HG02943 (cell line): ENCODE data around the gene MCM7.

Experiments used
- ATAC-seq: cut with Tn5 transposase; IDR thresholded peaks from one replicate; pipeline ENCODE4 v1.9.1; 2021; ENCODE audit warnings: mild to moderate bottlenecking, low read depth, moderate library complexity; ENCODE audit not compliant: unreplicated experiment

The MCM7 gene

DNA sequence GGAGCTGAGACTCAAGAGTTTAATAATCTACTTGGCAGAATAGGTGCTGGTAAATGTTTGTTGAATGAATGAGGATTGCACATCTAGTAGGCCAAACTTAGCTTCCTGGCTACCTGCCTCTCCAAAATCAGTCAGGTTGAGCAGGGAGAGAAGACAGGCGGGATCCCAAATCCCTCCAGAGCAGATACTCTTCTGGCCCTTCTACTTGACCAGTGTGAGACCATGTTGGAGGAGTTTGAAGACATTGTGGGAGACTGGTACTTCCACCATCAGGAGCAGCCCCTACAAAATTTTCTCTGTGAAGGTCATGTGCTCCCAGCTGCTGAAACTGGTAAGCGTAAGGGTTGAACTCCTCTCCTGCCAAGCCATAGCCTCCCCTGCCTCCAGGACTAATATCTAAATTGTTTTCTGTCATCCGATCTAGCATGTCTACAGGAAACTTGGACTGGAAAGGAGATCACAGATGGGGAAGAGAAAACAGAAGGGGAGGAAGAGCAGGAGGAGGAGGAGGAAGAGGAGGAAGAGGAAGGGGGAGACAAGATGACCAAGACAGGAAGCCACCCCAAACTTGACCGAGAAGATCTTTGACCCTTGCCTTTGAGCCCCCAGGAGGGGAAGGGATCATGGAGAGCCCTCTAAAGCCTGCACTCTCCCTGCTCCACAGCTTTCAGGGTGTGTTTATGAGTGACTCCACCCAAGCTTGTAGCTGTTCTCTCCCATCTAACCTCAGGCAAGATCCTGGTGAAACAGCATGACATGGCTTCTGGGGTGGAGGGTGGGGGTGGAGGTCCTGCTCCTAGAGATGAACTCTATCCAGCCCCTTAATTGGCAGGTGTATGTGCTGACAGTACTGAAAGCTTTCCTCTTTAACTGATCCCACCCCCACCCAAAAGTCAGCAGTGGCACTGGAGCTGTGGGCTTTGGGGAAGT, 23.4 kb upstream of the MCM7 start:
- ATAC-seq: no peak

- ATAC-seq: no peak
Observed at GRCh38 chr7:100122568-100122967, 21.4 kb upstream of the MCM7 start.

DNA sequence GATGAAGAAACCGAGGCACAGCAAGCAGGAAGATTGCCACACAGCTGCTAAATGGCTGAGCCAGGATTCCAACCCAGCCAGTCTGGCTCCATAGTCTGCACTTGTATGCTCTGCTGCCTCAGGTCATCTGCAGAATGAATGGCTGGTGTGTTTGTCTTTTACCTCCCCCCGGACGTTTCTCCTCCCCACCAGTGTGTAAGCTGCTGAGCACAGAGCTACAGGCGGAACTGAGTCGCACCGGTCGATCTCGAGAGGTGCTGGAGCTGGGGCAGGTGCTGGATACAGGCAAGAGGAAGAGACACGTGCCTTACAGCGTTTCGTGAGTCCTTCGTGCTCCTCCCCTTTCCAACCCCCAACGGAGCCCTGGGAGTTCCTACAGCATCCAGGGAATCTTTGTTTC, 20.9 kb upstream of the MCM7 start:
- no peak for ATAC-seq

- no peak for ATAC-seq
Observed at GRCh38 chr7:100120733-100121036, 19.5 kb upstream of the MCM7 start.

- ATAC-seq: peak; percentile 42
Observed at GRCh38 chr7:100119970-100120732, 19.0 kb upstream of the MCM7 start.

- peak; percentile 75 for ATAC-seq
Observed at GRCh38 chr7:100119072-100119969, 18.1 kb upstream of the MCM7 start, which contains the start of the genes CNPY4 and TAF6. TSS of gene CNPY4 (plus strand) at chr7:100119634. CDS start at chr7:100119745, 111 bp downstream. TSS of gene TAF6 (minus strand) at chr7:100119358. CDS start at chr7:100114209, 5,149 bp downstream.

DNA sequence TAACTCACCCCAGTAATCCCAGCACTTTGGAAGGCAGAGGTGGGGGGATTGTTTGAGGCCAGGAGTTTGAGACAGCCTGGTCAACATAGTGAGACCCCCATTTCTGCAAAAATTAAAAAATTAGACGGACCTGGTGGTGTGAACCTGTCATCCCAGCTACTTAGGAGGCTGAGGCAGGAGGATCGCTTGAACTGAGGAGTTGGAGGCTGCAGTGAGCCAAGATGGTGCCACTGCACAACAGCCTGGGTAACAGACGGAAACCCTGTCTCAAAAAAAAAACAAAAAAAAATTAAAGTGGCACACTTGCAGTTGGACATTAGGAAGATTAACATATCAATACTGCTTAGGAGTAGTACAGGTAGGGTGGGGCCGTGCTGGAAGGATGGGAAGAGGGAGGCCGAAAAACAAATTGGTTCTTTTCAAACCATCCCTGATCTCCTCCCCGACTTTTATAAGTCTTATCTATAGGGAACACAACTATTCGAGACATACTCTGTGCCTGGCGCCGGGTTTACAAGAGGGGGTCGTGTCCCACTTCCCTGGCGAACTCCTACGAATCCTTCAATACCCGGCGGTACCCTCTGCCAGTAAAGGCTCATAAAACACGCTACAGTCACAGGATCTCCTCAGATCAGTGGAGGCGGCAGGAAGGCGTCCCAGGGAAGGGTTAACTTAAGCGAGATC, 17.3 kb upstream of the MCM7 start:
- no peak for ATAC-seq

GRCh38 chr7:100115026-100115425, 13.8 kb upstream of the MCM7 start:
- ATAC-seq: no peak

- no peak for ATAC-seq
Observed at GRCh38 chr7:100111914-100112313, 10.7 kb upstream of the MCM7 start.

DNA sequence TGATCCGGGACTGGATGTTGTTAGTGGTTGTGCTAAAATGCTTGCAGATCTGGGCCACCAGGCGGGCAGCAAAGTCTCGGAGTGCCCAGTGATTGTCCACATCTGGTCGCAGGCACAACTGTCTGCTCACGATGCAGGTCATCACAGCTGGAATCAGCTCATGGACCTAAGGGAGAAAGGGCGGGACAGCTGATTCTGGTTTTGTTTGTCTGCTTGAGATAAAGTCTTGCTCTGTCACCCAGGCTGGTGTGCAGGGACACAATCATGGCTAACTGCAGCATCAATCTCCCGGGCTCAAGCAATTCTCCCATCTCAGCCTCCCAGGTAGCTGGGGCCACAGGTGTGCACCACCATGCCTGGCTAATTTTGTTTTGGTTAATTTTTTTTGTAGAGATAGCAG, 10.0 kb upstream of the MCM7 start:
- no peak for ATAC-seq

DNA sequence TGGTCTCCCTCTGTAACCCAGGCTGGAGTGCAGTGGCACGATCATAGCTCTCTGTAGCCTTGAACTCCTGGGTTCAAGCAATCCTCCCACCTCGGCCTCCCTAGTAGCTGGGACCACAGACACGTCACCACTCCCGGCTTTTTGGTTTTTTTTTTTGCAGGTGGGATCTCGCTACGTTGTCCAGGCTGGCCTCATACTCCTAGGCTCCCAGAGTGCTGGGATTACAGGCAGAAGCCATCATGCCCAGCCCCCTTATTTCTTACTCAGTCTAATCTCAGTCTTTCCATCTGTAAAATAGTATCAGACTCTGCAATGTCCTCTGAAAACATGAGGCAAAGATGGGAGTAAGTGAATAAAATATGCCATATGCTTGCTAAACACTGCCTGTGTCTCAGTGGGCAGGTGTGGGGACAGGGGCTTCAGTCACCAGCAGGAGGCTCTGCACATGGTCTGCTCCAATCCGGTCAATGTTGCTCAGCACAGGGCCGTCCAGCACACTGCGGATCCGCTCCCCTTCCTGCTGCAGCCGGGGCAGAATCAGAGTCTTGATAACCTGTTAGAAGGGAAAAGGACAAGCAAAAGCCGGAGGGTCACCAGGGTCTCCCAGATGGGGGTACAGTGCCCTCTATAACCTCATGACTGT, 8.4 kb upstream of the MCM7 start:
- ATAC-seq: no peak

DNA sequence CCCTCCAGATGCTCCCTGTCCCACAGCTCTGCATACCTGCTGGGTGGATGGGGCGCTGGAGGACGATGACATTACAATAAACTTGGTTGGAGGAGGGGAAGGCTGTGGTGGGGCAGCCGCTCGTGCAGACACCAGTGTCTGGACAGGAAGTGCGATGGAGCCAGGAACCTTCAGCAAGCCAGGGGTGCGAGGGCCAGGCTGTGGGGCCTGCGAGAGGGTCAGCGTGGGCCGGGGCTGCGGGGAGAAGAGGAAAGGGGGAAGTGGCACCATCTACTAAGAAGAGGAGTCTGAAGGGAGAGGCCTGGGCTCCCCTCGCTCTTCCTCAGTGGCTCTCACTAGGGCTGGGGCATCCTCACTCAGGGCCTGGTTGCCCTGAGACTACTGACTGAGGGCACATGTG, 6.7 kb upstream of the MCM7 start:
- no peak for ATAC-seq

GRCh38 chr7:100107125-100107737, 6.0 kb upstream of the MCM7 start:
- ATAC-seq: no peak

- no peak for ATAC-seq
Observed at GRCh38 chr7:100106633-100107032, 5.4 kb upstream of the MCM7 start.

GRCh38 chr7:100105534-100105933, 4.3 kb upstream of the MCM7 start:
- no peak for ATAC-seq

- no peak for ATAC-seq
Observed at GRCh38 chr7:100102950-100103840, 2.0 kb upstream of the MCM7 start.

- peak; percentile 65 for ATAC-seq
Observed at GRCh38 chr7:100100420-100101015, 679 bp downstream of the MCM7 start.

DNA sequence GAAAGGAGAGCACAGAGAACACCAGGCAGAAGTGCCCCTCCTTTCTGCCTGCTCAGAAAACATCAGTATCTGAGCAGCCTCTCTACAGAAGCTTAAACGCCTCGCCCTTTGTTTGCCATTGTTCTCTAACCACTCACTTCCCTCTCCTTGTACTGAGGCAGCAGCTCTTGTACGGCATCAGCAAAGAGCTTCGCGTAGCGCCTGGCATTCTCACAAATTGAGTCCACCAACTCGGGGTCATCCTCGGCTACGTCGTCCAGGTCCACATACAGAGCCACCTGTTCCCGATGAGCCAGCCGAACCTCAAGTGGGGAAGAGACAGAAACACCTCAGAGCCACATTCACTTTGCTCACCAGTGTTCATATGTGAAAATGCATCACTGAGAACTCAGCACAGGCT, 1.7 kb downstream of the MCM7 start:
- no peak for ATAC-seq
